Measurements from ENCODE around the gene DRC7. TPM values are rescaled to one million over a fixed set of nuclear protein-coding genes. Genes with fewer than 3 reads are reported as not detected.
"Not testable (repeated sequence)": the region's sequence is repeated elsewhere in the genome, so short reads cannot be mapped to it uniquely, and the experiment has no call there.

DRC7 gene
- total and polyA plus RNA-seq, 8 donors: 0.28 to 2.4 (median 0.76) TPM

- Histone ChIP-seq H3K27ac (no peak overlapping the region), H3K9me3 (no peaks in the 10 kb centered on the region), H3K4me1 (no peaks in the 10 kb centered on the region), H3K27me3 (no peaks in the 10 kb centered on the region), H3K4me3 (no peak overlapping the region), H3K36me3 (no peaks in the 10 kb centered on the region)
- WGBS, 2 donors: 89 to 93% methylated on average over 12 of the region's 12 CpGs
- no peak for DNase-seq
- no peak for TF ChIP-seq CTCF (IDR thresholded peaks at IDR 0.05)
- FAIRE-seq: no peak
- ATAC-seq: peak in 2 of 4 donors; percentile 31 to 58
- intact Hi-C loops (cut with DNase I): no loop called here
Measured at GRCh38 chr16:57669476-57670162, 25.0 kb upstream of the DRC7 start.

GRCh38 chr16:57670196-57670595, 24.4 kb upstream of the DRC7 start:
- FAIRE-seq: no peak
- intact Hi-C loops (cut with DNase I): no loop called here
- no peak for ATAC-seq
- Histone ChIP-seq H3K4me3 (no peak overlapping the region), H3K27ac (no peak overlapping the region), H3K27me3 (no peaks in the 10 kb centered on the region), H3K9me3 (no peaks in the 10 kb centered on the region), H3K4me1 (no peaks in the 10 kb centered on the region), H3K36me3 (no peaks in the 10 kb centered on the region)
- TF ChIP-seq CTCF (IDR thresholded peaks at IDR 0.05): no peak
- DNase-seq: no peak
- 53 to 61% methylated on average over 4 of the region's 4 CpGs for WGBS, 2 donors

- H3K36me3 ChIP-seq; DNase-seq; ATAC-seq; intact Hi-C loops (cut with DNase I); H3K27me3 ChIP-seq; FAIRE-seq; H3K4me1 ChIP-seq; H3K27ac ChIP-seq; H3K4me3 ChIP-seq; H3K9me3 ChIP-seq: not testable (repeated sequence)
- 85 to 91% methylated on average over 7 of the region's 7 CpGs for WGBS, 2 donors
Measured at GRCh38 chr16:57671451-57671850, 23.2 kb upstream of the DRC7 start.

GRCh38 chr16:57672416-57672815, 22.2 kb upstream of the DRC7 start:
- TF ChIP-seq CTCF (IDR thresholded peaks at IDR 0.05): no peak
- WGBS, 2 donors: 66 to 72% methylated on average over 3 of the region's 3 CpGs
- no peaks in the 10 kb centered on the region for H3K9me3 ChIP-seq
- ATAC-seq: no peak
- no peaks in the 10 kb centered on the region for H3K36me3 ChIP-seq
- no peaks in the 10 kb centered on the region for H3K27me3 ChIP-seq
- FAIRE-seq: no peak
- no peak overlapping the region for H3K27ac ChIP-seq
- no peak overlapping the region for H3K4me3 ChIP-seq
- DNase-seq: no peak
- intact Hi-C loops (cut with DNase I): no loop called here
- H3K4me1 ChIP-seq: peaks cover 0 to 6% (median 0%) of the 10 kb centered on the region in 3 donors

GRCh38 chr16:57672824-57673223, 21.8 kb upstream of the DRC7 start:
- no peaks in the 10 kb centered on the region for H3K9me3 ChIP-seq
- FAIRE-seq (no peak), DNase-seq (no peak), ATAC-seq (no peak)
- 92 to 100% methylated on average over 2 of the region's 2 CpGs for WGBS, 2 donors
- no peak overlapping the region for H3K27ac ChIP-seq
- H3K4me1 ChIP-seq: peaks cover 1 to 6% (median 2%) of the 10 kb centered on the region in 3 donors
- no peaks in the 10 kb centered on the region for H3K36me3 ChIP-seq
- intact Hi-C loops (cut with DNase I): no loop called here
- no peaks in the 10 kb centered on the region for H3K27me3 ChIP-seq
- H3K4me3 ChIP-seq: no peak overlapping the region
- no peak for TF ChIP-seq CTCF (IDR thresholded peaks at IDR 0.05)

Measured in pancreas (tissue), 10 donors.